Right lobe of liver (tissue), 4 donors: ENCODE data around the gene CDHR5.

ENCODE experiments used
- POLR2A ChIP-seq: fragments of 450-650 bp; IDR thresholded peaks from one replicate; pipeline ENCODE4 v1.6.1; 2017; ENCODE audit warnings: antibody characterized with exemption, mild to moderate bottlenecking
- TF ChIP-seq, protein P1 (sequence below), 4 donors: fragments of 200-600 bp in 3 of 4; fragments of 450-650 bp in 1 of 4; IDR thresholded peaks; one replicate each; pipeline versions ENCODE4 v1.5.1 to v1.8.0; 2016 to 2022; ENCODE audit warnings: antibody characterized with exemption in 4 of 4, mild to moderate bottlenecking in 2 of 4
- donor health status: DM: no; HTN: no; CAD: no.
- donor health status: DM: no; HTN: no; CAD: no.
- donor health status: DM: no; HTN: yes; CAD: no.

DNA sequence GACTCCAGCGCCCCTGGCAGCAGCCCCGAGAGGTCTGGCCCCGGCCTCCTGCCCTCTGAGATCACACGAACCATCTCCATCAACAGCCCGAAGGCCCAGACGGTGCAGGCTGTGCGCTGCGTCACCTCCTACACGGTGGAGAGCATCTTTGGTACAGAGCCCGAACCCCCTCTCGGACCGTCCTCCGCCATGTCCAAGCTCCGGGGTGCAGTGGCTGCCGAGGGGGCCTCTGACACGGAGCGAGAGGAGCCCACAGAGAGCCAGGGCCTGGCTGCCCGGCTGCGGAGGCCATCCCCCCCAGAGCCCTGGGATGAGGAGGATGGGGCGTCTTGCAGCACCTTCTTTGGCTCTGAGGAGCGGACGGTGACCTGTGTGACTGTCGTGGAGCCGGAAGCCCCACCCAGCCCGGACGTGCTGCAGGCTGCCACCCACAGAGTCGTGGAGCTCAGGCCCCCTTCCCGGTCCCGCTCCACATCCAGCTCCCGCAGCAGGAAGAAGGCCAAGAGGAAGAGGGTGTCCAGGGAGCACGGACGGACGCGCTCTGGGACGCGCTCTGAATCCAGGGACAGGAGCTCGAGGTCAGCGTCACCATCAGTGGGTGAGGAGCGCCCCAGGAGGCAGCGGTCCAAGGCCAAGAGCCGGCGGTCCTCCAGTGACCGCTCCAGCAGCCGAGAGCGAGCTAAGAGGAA, 16.6 kb downstream of the CDHR5 start:
- TF ChIP-seq, protein P1, sequence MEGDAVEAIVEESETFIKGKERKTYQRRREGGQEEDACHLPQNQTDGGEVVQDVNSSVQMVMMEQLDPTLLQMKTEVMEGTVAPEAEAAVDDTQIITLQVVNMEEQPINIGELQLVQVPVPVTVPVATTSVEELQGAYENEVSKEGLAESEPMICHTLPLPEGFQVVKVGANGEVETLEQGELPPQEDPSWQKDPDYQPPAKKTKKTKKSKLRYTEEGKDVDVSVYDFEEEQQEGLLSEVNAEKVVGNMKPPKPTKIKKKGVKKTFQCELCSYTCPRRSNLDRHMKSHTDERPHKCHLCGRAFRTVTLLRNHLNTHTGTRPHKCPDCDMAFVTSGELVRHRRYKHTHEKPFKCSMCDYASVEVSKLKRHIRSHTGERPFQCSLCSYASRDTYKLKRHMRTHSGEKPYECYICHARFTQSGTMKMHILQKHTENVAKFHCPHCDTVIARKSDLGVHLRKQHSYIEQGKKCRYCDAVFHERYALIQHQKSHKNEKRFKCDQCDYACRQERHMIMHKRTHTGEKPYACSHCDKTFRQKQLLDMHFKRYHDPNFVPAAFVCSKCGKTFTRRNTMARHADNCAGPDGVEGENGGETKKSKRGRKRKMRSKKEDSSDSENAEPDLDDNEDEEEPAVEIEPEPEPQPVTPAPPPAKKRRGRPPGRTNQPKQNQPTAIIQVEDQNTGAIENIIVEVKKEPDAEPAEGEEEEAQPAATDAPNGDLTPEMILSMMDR (IDR thresholded peaks at IDR 0.05): no peak
- no peak for TF ChIP-seq POLR2A
